H1 (cell line): ENCODE results near the gene MYL6B. TPM values are rescaled to one million over a fixed set of nuclear protein-coding genes. Genes with fewer than 3 reads are reported as not detected.

Experiments
- RNF2 ChIP-seq: fragments of 200-900, 300-1000 bp; sonication (generic); IDR thresholded peaks from 2 replicates; pipeline ENCODE4 v1.7.1; 2016; ENCODE audit warnings: borderline replicate concordance, low read depth, mild to moderate bottlenecking, antibody characterized with exemption, low read length; ENCODE audit not compliant: poor library complexity, severe bottlenecking; ENCODE audit errors: missing control alignments
- SIN3A ChIP-seq, 2 experiments: IDR thresholded peaks in 1 of 2; conservative IDR thresholded peaks in 1 of 2; 2 replicates each; pipeline ENCODE4 v1.6.1; 2011 to 2012; ENCODE audit warnings: low read length in 2 of 2, improper control_type of control experiment in 1 of 2, low read depth in 1 of 2, mild to moderate bottlenecking in 1 of 2
- TAF1 ChIP-seq: IDR thresholded peaks from 2 replicates; pipeline ENCODE4 v1.6.1; 2011; ENCODE audit warnings: mild to moderate bottlenecking, low read depth, low read length
- TAF7 ChIP-seq: optimal IDR thresholded peaks from 2 replicates; pipeline ENCODE3; 2011; ENCODE audit warnings: low read depth, mild to moderate bottlenecking, inconsistent platforms, low read length, moderate library complexity, borderline replicate concordance
- TBP ChIP-seq: IDR thresholded peaks from 2 replicates; pipeline ENCODE4 v1.6.1; 2011; ENCODE audit warnings: low read depth, low read length, improper control_type of control experiment
- polyA plus RNA-seq, 7 experiments: library from polyadenylated mRNA; depleted of rRNA in 3 of 7; stranded (reverse) in 5 of 7; unstranded in 2 of 7; fragments of >200 nt in 5 of 7; fragments of 200-250 nt in 2 of 7; gene quantifications; 1 replicate in 5 of 7; 2 replicates in 1 of 7; 4 replicates in 1 of 7; pipeline versions ENCODE4 v1.2.1 to v1.2.3, GENCODE V29; 2011 to 2013; ENCODE audit warnings: missing spikeins in 2 of 7, mixed read lengths in 2 of 7
- total RNA-seq: library from RNA; stranded (reverse); fragmentation: NEBNext Ultra II Directional; extraction: Animal tissue kit (Norgen Biotek cat#: 25700); gene quantifications from 2 replicates; pipeline ENCODE4 v1.2.1, GENCODE V29; 2021
- TF ChIP-seq, protein P1 (sequence below), 3 experiments: IDR thresholded peaks; 1 replicate in 2 of 3; 2 replicates in 1 of 3; pipeline versions ENCODE4 v1.5.1 to v1.6.1; 2011; ENCODE audit warnings: low read length in 3 of 3, mild to moderate bottlenecking in 3 of 3, inconsistent platforms in 2 of 3, low read depth in 1 of 3, moderate library complexity in 1 of 3; ENCODE audit not compliant: insufficient read depth in 1 of 3; ENCODE audit errors: control extremely low read depth in 1 of 3
- TF ChIP-seq, protein P2 (sequence below): IDR thresholded peaks from 2 replicates; pipeline ENCODE4 v1.6.1; 2012; ENCODE audit warnings: inconsistent platforms

Gene MYL6B
- total and polyA plus RNA-seq, 2 of the 8 experiments (the other 6 are each of a cell fraction or from before 2014, with no cell fraction given): 163 to 202 TPM

- TF ChIP-seq, protein P1, sequence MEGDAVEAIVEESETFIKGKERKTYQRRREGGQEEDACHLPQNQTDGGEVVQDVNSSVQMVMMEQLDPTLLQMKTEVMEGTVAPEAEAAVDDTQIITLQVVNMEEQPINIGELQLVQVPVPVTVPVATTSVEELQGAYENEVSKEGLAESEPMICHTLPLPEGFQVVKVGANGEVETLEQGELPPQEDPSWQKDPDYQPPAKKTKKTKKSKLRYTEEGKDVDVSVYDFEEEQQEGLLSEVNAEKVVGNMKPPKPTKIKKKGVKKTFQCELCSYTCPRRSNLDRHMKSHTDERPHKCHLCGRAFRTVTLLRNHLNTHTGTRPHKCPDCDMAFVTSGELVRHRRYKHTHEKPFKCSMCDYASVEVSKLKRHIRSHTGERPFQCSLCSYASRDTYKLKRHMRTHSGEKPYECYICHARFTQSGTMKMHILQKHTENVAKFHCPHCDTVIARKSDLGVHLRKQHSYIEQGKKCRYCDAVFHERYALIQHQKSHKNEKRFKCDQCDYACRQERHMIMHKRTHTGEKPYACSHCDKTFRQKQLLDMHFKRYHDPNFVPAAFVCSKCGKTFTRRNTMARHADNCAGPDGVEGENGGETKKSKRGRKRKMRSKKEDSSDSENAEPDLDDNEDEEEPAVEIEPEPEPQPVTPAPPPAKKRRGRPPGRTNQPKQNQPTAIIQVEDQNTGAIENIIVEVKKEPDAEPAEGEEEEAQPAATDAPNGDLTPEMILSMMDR (IDR thresholded peaks at IDR 0.05; ENCODE audit: control extremely low read depth in 1 of 3, insufficient read depth in 1 of 3, low read depth in 1 of 3, low read length in 3 of 3): peak; percentile 37 to 77 (median 56)
- TF ChIP-seq, protein P2, sequence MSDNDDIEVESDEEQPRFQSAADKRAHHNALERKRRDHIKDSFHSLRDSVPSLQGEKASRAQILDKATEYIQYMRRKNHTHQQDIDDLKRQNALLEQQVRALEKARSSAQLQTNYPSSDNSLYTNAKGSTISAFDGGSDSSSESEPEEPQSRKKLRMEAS: peak; percentile 35; the same call in 1 of the 2 replicates
- TF ChIP-seq TAF7 (peak; percentile 32), TAF1 (0 out of 2 replicates have a peak, but pooled peaks have one; percentile 52), SIN3A (conservative IDR thresholded peaks at IDR 0.05 in 1 of 2, IDR thresholded peaks at IDR 0.05 in 1 of 2; ENCODE audit: low read depth in 1 of 2, low read length in 2 of 2) (peak in 1 of 2 experiments; percentile 55; a peak in 2 of 4 replicates), RNF2 (no peak), TBP (peak; percentile 26; the same call in 1 of the 2 replicates)
Observed at GRCh38 chr12:56151672-56152131, 685 bp upstream of the MYL6B start (continued).
